ENCODE results near the gene BBS7. TPM values are rescaled to one million over a fixed set of nuclear protein-coding genes. Genes with fewer than 3 reads are reported as not detected.
A peak's percentile ranks its signal among the peaks of the same experiment; 100 is the strongest.

The BBS7 gene, protein sequence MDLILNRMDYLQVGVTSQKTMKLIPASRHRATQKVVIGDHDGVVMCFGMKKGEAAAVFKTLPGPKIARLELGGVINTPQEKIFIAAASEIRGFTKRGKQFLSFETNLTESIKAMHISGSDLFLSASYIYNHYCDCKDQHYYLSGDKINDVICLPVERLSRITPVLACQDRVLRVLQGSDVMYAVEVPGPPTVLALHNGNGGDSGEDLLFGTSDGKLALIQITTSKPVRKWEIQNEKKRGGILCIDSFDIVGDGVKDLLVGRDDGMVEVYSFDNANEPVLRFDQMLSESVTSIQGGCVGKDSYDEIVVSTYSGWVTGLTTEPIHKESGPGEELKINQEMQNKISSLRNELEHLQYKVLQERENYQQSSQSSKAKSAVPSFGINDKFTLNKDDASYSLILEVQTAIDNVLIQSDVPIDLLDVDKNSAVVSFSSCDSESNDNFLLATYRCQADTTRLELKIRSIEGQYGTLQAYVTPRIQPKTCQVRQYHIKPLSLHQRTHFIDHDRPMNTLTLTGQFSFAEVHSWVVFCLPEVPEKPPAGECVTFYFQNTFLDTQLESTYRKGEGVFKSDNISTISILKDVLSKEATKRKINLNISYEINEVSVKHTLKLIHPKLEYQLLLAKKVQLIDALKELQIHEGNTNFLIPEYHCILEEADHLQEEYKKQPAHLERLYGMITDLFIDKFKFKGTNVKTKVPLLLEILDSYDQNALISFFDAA
- total RNA-seq (2022) (22.1 and 25.5 TPM in 2 replicates), Bru-seq, nascent RNA (percentile 70 among the genes with signal in this experiment), BruChase-seq, experiment 1, labeled RNA remaining after a 6-hour chase (percentile 74 among the genes with signal in this experiment), BruChase-seq, experiment 2, labeled RNA remaining after a 2-hour chase (percentile 72 among the genes with signal in this experiment)
- long read RNA-seq, transcript BBS7-201 (19 exons, 3,752 nt): major isoform, 14 of 64 reads
- long read RNA-seq, transcript BBS7-204 (18 exons, 2,570 nt): minor isoform, 10 of 64 reads
- long read RNA-seq, transcript BBS7-202 (4 exons, 725 nt): minor isoform, 12 of 64 reads
- long read RNA-seq, partial matches to known transcripts: 11 of 64 reads
- long read RNA-seq, other reads (novel, unspliced or antisense): 17 of 64 reads

DNA sequence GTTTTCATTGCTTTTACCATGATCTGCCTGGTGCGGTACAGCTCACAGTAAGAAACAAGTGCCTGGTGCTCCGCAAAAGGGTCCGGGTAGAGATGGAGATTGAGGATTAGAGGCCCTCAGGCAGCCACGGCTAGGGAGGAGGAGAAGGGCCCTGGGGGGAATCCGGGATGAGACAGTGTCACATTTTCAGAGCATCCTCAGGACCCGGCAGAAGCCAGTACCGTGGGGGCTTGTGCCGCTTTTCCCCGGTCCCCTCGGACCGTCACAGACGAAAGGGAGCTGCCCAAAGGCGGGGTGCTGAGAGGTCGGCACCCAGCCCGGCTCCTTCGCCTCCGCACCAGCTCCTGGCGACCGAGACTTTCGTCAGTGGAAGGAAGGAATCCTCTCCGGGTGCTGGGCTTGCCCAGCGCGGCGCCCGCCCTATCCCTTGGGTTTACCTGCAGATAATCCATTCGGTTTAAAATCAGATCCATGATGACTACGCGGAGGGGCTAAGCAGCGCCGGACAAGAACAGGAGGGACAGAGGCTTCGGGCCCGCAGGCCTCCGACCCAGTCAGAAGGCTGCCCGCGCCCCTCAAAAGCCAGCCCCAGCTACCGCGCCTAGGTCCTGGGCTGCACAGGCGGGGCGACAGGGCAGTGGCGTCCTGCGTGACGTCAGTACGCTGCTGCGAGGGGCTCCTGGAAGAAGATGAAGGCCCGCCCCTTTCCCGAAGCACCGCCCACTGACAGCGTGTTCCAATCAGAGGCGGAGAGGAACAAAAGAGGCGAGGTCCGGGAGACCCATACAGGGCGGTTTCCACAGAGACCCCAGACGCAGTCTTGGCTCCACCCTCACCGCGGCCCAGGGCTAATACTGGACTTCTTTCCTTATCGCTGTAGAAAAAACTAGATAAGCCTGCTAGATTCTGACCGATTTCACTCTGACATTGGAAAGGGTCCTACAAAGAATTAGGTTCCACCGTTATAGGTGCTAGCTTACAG is at the start of gene BBS7:
Gene BBS7 (minus strand): TSS at position 634 of the 982 bp plus-strand sequence. CDS start 161 bp downstream, at position 473.
- Mint-ChIP-seq H3K36me3 (ENCODE audit: insufficient read depth, unreplicated experiment) (peaks cover 29% of the 10 kb centered on the region), H3K4me1 (ENCODE audit: insufficient read depth, unreplicated experiment) (peaks cover 12% of the 10 kb centered on the region), H3K27me3 (ENCODE audit: insufficient read depth, unreplicated experiment) (no peaks in the 10 kb centered on the region), H3K9me3 (ENCODE audit: unreplicated experiment) (no peaks in the 10 kb centered on the region), H3K27ac (ENCODE audit: low read depth, unreplicated experiment) (peak within 1 kb of the TSS; percentile 77), H3K4me3 (ENCODE audit: unreplicated experiment) (peak within 1 kb of the TSS; percentile 89)
- intact Hi-C loops (cut with micrococcal nuclease): no loop called here
- DNase-seq (ENCODE audit: unreplicated experiment): peak; percentile 95
- POLR2A ChIA-PET: interaction anchor here (0.6 to 2.4 kb wide), 8 partner anchors 13 to 854 kb away, joined by 3 to 19 read pairs (median 3); partner anchors contain the start of gene CCNA2
- TF ChIP-seq, protein P1, sequence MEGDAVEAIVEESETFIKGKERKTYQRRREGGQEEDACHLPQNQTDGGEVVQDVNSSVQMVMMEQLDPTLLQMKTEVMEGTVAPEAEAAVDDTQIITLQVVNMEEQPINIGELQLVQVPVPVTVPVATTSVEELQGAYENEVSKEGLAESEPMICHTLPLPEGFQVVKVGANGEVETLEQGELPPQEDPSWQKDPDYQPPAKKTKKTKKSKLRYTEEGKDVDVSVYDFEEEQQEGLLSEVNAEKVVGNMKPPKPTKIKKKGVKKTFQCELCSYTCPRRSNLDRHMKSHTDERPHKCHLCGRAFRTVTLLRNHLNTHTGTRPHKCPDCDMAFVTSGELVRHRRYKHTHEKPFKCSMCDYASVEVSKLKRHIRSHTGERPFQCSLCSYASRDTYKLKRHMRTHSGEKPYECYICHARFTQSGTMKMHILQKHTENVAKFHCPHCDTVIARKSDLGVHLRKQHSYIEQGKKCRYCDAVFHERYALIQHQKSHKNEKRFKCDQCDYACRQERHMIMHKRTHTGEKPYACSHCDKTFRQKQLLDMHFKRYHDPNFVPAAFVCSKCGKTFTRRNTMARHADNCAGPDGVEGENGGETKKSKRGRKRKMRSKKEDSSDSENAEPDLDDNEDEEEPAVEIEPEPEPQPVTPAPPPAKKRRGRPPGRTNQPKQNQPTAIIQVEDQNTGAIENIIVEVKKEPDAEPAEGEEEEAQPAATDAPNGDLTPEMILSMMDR (IDR thresholded peaks at IDR 0.05; ENCODE audit: unreplicated experiment): no peak
- no TSS peak for BruUV-seq (replicated peaks)
- CTCF ChIA-PET: interaction anchor here (1.1 to 1.8 kb wide), 3 partner anchors 30 to 707 kb away, joined by 3 to 9 read pairs (median 3); partner anchors contain the start of gene CCNA2

DNA sequence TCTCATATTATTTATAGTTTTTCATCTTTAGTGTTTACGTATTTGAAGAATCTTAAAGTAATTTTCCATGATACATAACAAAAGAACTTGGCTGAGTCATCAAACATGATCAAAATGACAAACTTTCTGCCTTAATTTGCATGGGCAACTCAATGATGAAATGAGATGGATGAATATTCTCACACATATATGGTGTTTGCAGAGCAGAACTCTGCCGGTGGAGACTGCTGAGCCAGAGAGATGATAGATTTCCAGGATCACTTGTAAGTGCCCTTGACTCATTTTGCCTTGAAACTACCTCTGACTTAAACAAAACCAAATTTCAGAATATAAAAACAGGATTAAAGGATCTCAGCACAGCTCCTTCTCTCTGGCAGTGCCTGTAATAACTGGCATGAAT is 43.4 kb upstream of the BBS7 start:
- no peak overlapping the region for H3K4me3 Mint-ChIP-seq (ENCODE audit: unreplicated experiment)
- H3K36me3 Mint-ChIP-seq (ENCODE audit: insufficient read depth, unreplicated experiment): no peaks in the 10 kb centered on the region
- no peak for DNase-seq (ENCODE audit: unreplicated experiment)
- H3K27me3 Mint-ChIP-seq (ENCODE audit: insufficient read depth, unreplicated experiment): no peaks in the 10 kb centered on the region
- CTCF ChIA-PET: no interaction called here
- TF ChIP-seq, protein P1 (IDR thresholded peaks at IDR 0.05; ENCODE audit: unreplicated experiment): no peak
- no peaks in the 10 kb centered on the region for H3K4me1 Mint-ChIP-seq (ENCODE audit: insufficient read depth, unreplicated experiment)
- no TSS peak for BruUV-seq (replicated peaks)
- H3K9me3 Mint-ChIP-seq (ENCODE audit: unreplicated experiment): no peaks in the 10 kb centered on the region
- intact Hi-C loops (cut with micrococcal nuclease): no loop called here
- POLR2A ChIA-PET: no interaction called here
- H3K27ac Mint-ChIP-seq (ENCODE audit: low read depth, unreplicated experiment): no peak overlapping the region

DNA sequence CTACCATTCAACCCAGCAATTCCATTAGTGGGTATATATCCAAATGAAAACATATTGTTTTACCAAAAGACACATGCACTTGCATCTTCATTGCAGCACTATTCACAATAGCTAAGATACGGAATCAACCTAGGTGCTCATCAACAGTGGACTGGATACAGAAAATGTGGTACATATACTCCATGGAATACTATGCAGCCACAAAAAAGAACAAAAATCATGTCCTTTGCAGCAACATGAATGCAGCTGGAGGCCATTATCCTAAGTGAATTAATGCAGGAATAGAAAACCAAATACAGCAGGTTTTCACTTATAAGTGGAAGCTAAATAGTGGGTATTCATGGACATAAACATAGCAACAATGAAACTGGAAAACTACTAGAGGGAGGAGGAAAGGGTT is 38.1 kb upstream of the BBS7 start:
- no peaks in the 10 kb centered on the region for H3K4me1 Mint-ChIP-seq (ENCODE audit: insufficient read depth, unreplicated experiment)
- H3K27ac Mint-ChIP-seq (ENCODE audit: low read depth, unreplicated experiment): no peak overlapping the region
- no TSS peak for BruUV-seq (replicated peaks)
- H3K36me3 Mint-ChIP-seq (ENCODE audit: insufficient read depth, unreplicated experiment): no peaks in the 10 kb centered on the region
- H3K9me3 Mint-ChIP-seq (ENCODE audit: unreplicated experiment): no peaks in the 10 kb centered on the region
- no peaks in the 10 kb centered on the region for H3K27me3 Mint-ChIP-seq (ENCODE audit: insufficient read depth, unreplicated experiment)
- TF ChIP-seq, protein P1 (IDR thresholded peaks at IDR 0.05; ENCODE audit: unreplicated experiment): no peak
- POLR2A ChIA-PET: no interaction called here
- H3K4me3 Mint-ChIP-seq (ENCODE audit: unreplicated experiment): no peak overlapping the region
- no peak for DNase-seq (ENCODE audit: unreplicated experiment)
- intact Hi-C loops (cut with micrococcal nuclease): no loop called here
- CTCF ChIA-PET: interaction anchor here (0.7 kb wide), 1 partner anchor 14 kb away, joined by 3 read pairs; no protein-coding TSS in a partner anchor
